GM18861 (cell line): ENCODE measurements around the gene NENF.
"Not testable (repeated sequence)": the region's sequence is repeated elsewhere in the genome, so short reads cannot be mapped to it uniquely, and the experiment has no call there.

ENCODE experiments used
- ATAC-seq: cut with Tn5 transposase; IDR thresholded peaks from one replicate; pipeline ENCODE4 v1.9.1; 2021; ENCODE audit not compliant: unreplicated experiment

NENF gene

GRCh38 chr1:212478467-212479025 lies 45.8 kb downstream of the NENF start:
- no peak for ATAC-seq

DNA sequence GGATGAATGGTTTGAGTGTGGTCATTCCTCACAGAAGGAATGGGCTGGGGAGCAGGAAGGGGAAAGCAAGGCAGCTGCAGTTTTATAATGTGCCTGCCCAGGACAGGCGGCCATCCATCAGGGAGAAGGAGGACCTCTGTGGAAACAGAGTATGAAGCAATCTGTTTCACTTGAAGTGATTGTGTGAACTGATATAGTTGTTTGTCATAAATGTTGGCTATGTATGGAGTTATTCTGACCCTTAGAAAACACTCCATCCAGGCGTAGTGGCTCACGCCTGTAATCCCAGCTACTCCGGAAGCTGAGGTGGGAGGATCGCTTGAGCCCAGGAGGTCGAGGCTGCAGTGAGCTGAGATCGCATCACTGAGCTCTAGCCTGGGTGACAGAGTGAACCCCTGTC lies 46.5 kb downstream of the NENF start:
- no peak for ATAC-seq

- not testable (repeated sequence) for ATAC-seq
These were observed 48.2 kb downstream of the NENF start for GRCh38 chr1:212480711-212481437.

GRCh38 chr1:212481438-212481767 lies 48.7 kb downstream of the NENF start:
- ATAC-seq: no peak

- no peak for ATAC-seq
These were observed 49.4 kb downstream of the NENF start for GRCh38 chr1:212482006-212482636.

- ATAC-seq: no peak
These were observed 50.1 kb downstream of the NENF start for GRCh38 chr1:212482637-212483441.

DNA sequence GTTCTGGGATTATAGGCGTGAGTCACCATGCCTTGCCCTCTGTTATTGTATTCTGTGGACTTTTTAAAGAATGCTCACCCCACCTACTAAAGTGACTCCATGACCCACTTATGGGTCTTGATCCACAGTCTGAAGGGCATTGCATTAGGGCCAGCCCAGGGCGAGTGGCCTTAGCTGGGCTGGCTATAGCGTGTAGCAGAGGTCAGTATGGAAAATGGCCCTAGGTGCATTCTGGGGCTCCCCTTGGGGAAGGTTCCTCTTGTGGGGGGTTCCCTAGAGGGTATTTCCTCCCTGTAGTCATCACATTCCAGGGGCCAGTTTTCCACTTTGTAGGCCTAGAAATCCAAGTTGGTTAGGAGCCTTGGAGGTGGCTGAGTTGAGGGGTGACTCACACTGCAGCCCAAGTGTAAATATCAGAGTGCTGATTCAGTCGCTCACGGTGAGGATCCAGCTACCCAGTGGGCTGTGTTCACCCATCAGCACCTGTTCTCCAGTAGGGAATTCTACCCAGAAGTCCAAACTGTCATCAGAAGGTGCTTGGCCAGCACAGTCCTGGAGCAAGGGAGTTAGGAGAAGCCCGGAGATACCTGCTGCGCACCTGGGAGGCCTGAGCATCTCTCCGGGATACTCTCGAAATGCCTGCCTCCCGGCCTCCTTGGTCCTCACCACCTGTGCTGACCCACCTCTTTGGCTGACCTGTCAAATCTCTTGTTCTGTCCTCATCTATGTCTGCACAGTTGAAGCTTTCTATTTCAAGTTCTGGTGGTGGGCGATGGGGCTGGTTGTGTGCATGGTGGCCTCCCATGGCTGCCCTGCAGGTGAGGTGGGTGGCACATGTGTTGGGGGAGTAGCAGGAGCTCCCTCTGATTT lies 52.2 kb downstream of the NENF start:
- no peak for ATAC-seq

DNA sequence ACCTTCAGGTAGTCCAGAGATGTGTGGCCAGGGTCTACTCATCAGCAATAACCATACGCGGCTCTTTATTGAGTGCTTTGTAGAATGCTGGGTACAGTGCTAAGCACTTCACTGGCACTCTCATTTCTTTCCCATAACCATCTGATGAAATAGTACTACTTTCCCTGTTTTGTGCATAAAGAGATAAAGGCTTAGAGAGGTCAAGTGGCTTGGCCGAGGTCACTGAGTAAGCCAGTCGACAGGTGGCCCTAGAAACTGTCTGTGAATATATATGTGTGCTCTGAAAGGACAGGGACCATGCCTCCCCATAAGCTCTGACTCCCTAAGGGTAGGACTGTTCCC lies 52.8 kb downstream of the NENF start:
- ATAC-seq: no peak

- ATAC-seq: no peak
These were observed 53.3 kb downstream of the NENF start for GRCh38 chr1:212485913-212486618.

DNA sequence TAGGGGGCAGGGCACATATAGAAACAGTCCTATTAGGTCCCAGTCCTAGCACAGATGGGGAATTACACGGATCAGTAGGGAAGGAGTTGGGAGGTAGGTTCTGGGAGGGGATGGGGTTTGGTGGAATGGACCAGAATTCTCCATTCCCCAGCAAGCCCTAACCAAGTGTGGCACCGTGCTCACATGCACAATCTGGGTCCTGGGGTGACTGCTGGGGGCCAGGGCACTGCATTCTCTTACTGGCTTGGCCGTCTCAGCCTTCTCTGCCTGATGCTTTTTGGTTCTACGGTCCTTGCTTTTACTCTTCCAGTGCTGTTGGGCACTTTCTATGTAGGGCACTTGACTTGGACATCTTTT lies 53.9 kb downstream of the NENF start:
- no peak for ATAC-seq

DNA sequence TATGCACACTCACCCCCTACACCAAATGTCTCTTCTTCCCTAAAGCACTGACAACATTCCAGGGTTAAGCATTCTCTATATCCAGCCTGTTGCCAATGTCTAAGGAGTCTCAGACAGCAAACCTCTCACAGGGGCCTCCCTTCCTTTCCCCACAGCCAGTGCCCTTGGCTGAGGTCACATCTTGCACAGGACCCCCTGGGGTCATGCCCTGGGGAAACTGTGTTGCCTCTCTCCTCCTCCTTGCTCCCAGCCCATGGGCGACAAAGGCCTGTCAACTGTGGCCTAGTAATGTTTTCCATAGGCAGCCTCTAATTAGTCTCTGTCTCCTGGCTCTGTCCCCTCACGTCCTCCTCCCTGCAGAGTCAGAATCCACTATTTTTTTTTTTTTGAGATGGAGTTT lies 54.6 kb downstream of the NENF start:
- no peak for ATAC-seq

GRCh38 chr1:212487774-212488435 lies 55.2 kb downstream of the NENF start:
- ATAC-seq: no peak

DNA sequence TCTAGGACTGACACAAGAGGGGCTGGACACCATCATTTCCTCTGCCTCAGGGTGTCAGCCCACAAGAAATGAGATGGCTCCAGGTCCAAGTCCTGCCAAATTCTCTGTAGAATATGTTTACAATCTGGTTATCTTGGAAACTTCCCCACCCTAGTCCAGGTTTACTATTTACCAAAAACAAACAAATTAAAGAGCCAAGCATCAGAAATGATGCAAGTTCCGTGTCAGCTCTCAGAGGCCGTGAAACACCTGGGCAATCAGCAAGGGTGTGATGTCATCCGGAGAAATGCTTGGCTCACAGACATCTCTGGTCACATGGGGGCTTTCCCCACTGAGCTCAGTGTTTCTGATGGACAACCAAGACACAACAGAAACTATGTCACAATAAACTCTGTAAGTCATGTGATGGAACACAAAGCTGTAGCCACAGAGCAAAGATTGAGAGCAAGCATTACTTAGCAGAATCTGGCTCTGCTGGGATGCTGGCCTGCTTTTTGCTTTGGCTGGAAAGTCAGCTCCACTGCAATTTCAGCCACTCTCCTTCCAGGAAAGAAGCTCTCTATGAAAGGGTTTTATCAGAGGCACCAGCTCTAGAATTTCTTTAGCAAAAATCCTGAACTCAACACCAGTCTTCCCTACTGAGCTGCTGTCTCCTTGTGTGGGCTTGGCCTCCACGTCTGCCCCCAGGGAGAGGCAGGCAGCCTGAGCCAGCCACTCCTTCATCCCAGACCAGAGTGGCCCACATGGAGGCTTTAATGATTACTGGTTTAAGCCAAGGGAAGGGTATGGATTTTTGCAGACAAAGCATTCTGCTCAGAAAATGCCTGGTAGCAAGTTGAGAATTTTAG lies 55.9 kb downstream of the NENF start:
- peak; percentile 64 for ATAC-seq

- no peak for ATAC-seq
These were observed 56.7 kb downstream of the NENF start for GRCh38 chr1:212489284-212489859.

DNA sequence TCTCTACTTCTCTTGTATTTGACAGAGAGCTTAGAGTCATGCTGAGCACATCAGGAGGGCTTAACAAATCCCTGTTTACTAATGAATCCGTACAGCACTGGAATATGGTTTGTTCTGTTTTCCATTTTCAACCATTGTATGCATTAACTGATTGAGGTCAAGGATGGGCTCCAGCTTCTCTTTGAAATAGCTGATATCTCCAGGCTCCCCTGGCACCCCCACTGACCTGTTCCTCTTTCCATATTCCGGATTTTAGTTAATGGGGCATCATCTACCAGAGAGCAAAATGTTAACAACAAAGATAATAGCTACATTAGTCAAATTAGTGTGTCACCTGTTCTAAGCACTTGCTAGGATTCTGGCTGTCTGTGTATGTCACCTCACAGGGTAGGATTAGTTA lies 57.6 kb downstream of the NENF start:
- no peak for ATAC-seq

DNA sequence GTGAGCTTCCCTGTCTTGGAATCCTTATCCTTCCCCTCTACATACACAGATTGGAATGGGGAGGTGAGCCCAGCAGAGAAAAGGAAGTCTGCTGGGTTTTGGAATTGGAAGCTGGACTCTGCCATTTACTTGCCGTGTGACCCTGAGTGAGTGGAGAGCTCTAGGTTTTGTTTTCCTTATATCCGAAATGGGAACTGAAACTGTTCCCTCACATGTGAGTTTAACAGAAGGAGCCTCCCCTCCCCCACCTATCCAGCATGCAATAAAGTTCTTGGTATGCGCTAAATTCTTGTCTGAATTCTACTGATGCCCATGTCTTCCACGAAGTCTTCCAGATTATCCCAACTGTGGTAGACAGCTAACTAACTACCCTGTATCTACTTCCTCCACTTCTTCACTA lies 58.7 kb downstream of the NENF start:
- ATAC-seq: no peak
